Left ventricle myocardium inferior (tissue), 1 donor: ENCODE data around the gene HELZ2. TPM values are rescaled to one million over a fixed set of nuclear protein-coding genes. Genes with fewer than 3 reads are reported as not detected.

ENCODE experiments used
- DNase-seq: peaks from one replicate; pipeline ENCODE4 v3.0.0-alpha.2; 2020
- H3K27ac ChIP-seq: fragments of 200-600 bp; replicated peaks from 2 replicates; pipeline ENCODE4 v1.8.0; 2021
- H3K27me3 ChIP-seq: fragments of 200-600 bp; 2 replicates; pipeline ENCODE4 v1.8.0; 2021; ENCODE audit warnings: low read depth
- H3K36me3 ChIP-seq: fragments of 200-600 bp; 2 replicates; pipeline ENCODE4 v1.8.0; 2021
- H3K4me1 ChIP-seq: fragments of 200-600 bp; 2 replicates; pipeline ENCODE4 v1.8.0; 2021
- H3K4me3 ChIP-seq: fragments of 200-600 bp; 2 replicates; pipeline ENCODE4 v1.8.0; 2021; ENCODE audit warnings: mild to moderate bottlenecking, moderate library complexity
- H3K9me3 ChIP-seq: fragments of 200-600 bp; replicated peaks from 2 replicates; pipeline ENCODE4 v1.8.0; 2021
- intact Hi-C: fragments of 100-400 bp; cut with micrococcal nuclease; formaldehyde crosslinking; loops from one replicate; pipeline ENCODE4 v1.11.0; 2022
- total RNA-seq: library from RNA; stranded (reverse); fragmentation: NEBNext Ultra II Directional; extraction: Animal tissue kit (Norgen Biotek cat#: 25700); gene quantifications from one replicate; pipeline ENCODE4 v1.2.1, GENCODE V29; 2021
- TF ChIP-seq, protein P1 (sequence below): fragments of 200-600 bp; IDR thresholded peaks from 2 replicates; pipeline ENCODE4 v1.8.0; 2021; ENCODE audit warnings: antibody characterized with exemption, mild to moderate bottlenecking, borderline replicate concordance
- donor health status: DM: no; HTN: yes; CAD: no; lungs with severe emphysema.

Gene HELZ2
- total RNA-seq, 1 donor from 2014 or later = 10.6 TPM

DNA sequence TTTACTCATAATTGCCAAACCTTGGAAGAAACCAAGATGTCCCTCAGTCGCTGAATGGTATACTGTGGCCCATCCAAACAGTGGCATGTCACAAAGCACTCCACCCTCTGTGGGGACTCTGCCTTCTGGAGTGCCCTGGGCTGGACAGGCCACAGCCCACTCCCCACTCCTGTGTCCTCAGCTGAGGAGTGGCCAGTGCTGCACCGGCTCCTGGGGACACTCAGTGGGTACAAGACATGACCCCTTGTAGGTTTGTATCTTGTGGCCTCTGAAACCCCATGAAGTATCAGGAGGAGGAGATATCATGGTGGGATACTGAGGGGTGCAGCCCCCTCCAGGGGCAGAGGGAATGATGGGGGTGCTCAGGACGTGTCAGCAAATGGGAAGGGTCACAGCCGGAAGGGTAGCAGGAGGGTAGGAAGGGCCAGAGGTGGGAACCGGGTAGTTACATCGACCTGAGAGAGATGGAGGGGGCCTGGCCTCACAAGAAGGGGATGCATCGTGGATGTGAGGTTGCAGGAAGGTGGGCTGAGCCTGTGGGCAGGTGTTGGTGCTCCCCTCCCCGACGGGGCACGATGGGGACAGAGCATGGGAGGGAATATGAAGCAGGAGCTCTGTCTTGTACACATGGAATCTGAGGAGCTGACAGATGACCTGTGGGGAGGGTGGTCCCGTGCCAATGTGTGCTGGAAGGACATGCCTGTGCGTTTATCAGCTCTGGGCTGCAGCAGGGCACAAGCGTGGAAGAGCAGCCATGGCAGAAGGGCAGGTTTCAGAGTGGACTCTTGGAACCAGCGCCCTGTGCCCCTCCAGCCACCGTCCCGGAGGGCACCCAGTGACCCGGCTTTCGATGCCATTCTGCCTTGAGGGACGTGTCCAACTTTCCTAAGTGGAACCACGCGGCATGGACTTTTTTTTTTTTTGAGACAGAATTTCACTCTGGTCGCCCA lies 11.9 kb upstream of the HELZ2 start:
- TF ChIP-seq, protein P1, sequence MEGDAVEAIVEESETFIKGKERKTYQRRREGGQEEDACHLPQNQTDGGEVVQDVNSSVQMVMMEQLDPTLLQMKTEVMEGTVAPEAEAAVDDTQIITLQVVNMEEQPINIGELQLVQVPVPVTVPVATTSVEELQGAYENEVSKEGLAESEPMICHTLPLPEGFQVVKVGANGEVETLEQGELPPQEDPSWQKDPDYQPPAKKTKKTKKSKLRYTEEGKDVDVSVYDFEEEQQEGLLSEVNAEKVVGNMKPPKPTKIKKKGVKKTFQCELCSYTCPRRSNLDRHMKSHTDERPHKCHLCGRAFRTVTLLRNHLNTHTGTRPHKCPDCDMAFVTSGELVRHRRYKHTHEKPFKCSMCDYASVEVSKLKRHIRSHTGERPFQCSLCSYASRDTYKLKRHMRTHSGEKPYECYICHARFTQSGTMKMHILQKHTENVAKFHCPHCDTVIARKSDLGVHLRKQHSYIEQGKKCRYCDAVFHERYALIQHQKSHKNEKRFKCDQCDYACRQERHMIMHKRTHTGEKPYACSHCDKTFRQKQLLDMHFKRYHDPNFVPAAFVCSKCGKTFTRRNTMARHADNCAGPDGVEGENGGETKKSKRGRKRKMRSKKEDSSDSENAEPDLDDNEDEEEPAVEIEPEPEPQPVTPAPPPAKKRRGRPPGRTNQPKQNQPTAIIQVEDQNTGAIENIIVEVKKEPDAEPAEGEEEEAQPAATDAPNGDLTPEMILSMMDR = no peak
- H3K4me3 ChIP-seq = no peak overlapping the region
- no peaks in the 10 kb centered on the region for H3K9me3 ChIP-seq
- no peak for DNase-seq
- H3K36me3 ChIP-seq = peaks cover 29% of the 10 kb centered on the region
- H3K27me3 ChIP-seq = no peaks in the 10 kb centered on the region
- no peak overlapping the region for H3K27ac ChIP-seq
- intact Hi-C loops = no loop called here
- H3K4me1 ChIP-seq = peaks cover 10% of the 10 kb centered on the region

DNA sequence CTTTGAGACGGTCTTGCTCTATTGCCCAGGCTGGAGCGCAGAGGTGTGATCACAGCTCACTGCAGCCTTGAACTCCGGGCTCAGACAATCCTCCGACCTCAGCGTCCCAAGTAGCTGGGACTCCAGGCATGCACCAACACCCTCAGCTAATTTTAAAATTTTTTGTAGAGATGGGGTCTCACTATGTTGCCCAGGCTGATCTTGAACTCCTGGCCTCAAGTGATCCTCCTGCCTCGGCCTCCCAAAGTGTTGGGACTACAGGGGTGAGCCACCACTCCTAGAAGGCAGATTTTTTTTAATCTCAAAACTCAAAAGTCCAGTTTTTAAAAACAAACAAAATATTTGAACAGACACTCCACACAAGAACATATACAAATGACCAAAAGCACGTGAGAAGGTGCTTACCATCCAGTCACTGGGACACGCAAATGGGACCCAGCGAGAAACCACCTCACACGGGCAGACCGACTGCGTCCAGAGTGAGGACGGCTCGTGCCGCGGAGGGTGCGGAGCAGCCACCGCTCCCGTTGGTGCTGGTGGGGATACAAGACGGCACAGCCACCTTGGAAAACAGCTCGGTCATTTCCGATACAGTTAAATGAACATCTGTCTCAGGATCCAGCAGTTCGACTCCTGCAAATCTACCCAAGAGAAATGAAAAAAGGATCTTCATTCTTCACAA lies 8.5 kb upstream of the HELZ2 start:
- H3K27ac ChIP-seq = no peak overlapping the region
- no peaks in the 10 kb centered on the region for H3K36me3 ChIP-seq
- no peaks in the 10 kb centered on the region for H3K27me3 ChIP-seq
- intact Hi-C loops = no loop called here
- peaks cover 13% of the 10 kb centered on the region for H3K4me1 ChIP-seq
- H3K9me3 ChIP-seq = no peaks in the 10 kb centered on the region
- TF ChIP-seq, protein P1 = no peak
- H3K4me3 ChIP-seq = no peak overlapping the region
- no peak for DNase-seq

DNA sequence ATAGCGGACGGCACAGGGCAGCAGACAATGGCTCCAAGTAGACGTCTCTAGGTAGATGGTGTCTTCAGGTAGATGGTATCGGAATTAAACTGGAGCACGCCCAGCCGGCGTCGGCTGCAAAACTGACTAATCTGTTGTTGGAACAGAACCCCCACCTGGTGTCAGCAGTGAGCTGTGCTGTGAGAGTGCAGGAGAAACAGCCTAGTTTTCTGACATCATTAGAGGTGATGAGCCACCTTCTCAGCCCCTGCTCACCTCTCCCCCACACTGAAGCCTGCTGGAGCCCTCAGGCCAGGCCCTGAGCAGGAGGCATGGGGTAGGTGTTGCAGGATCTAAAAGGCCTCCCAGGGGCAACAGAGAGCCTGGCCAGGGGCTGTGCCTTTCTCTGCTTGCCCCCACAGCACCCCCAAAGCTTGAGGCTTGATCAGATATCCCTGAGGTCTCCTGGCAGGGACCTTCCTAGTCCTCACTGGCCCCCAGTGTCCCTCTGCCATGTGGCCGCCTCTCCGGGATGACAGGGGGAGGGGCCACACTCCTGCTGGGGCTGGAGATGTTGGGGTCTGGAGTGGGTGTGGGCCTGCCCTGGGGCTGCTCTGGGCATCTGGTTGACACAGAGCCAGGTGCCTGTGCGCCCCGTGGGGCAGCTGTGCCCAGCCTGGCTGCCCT lies 6.9 kb upstream of the HELZ2 start:
- H3K4me1 ChIP-seq = peaks cover 11% of the 10 kb centered on the region
- intact Hi-C loops = no loop called here
- H3K9me3 ChIP-seq = no peaks in the 10 kb centered on the region
- no peaks in the 10 kb centered on the region for H3K36me3 ChIP-seq
- TF ChIP-seq, protein P1 = peak; percentile 43
- DNase-seq = no peak
- H3K27me3 ChIP-seq = no peaks in the 10 kb centered on the region
- no peak overlapping the region for H3K27ac ChIP-seq
- no peak overlapping the region for H3K4me3 ChIP-seq

DNA sequence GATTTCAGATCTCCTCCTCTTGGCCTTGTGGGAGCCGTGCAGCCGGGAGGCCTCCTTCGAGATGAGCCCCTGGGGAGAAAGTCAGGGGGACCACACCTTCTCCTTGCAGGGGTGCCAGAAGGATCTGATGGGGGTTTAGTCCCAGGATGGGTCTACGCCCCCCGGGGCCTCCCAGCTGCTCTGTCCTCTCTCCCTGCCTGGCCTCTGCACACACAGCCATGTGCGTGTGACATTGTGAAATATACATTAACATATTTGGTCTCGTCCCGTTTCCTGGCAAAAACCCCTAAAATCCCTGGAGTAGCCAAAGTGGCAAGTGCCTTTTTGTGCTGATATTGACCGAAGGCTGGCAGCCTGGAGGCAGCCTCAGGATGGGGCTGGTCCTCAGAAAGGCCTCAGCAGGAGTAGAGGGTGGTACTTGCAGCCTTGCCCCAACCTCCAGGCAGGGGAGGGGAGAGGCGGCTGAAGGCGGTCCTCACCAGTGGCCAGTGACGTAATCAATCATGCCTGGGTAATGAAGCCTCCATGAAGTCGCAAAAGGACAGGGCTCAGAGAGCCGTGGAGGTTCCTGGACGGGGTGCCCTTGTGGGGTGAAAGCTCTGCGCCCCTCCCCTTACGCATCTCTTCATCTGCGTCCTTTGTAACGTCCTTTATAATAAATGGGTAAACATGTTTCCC lies 5.1 kb upstream of the HELZ2 start:
- TF ChIP-seq, protein P1 = no peak
- Histone ChIP-seq H3K4me3 (no peak overlapping the region), H3K9me3 (no peaks in the 10 kb centered on the region), H3K36me3 (no peaks in the 10 kb centered on the region), H3K27ac (no peak overlapping the region), H3K27me3 (no peaks in the 10 kb centered on the region), H3K4me1 (peaks cover 27% of the 10 kb centered on the region)
- DNase-seq = no peak
- intact Hi-C loops = no loop called here
